BLaER1 (cell line): Measurements from ENCODE around the gene CCDC30.
"Not testable (repeated sequence)": the region's sequence is repeated elsewhere in the genome, so short reads cannot be mapped to it uniquely, and the experiment has no call there.

ENCODE experiments used
- H3K27ac ChIP-seq: shearing (Covaris generic); formaldehyde crosslinking; 2 replicates; pipeline ENCODE4 v1.8.1; 2022
- H3K27me3 ChIP-seq: shearing (Covaris generic); formaldehyde crosslinking; 2 replicates; pipeline ENCODE4 v1.8.1; 2022
- H3K36me3 ChIP-seq: shearing (Covaris generic); formaldehyde crosslinking; 2 replicates; pipeline ENCODE4 v1.8.1; 2022
- H3K4me1 ChIP-seq: shearing (Covaris generic); formaldehyde crosslinking; 2 replicates; pipeline ENCODE4 v1.8.1; 2022
- H3K4me2 ChIP-seq: shearing (Covaris generic); formaldehyde crosslinking; 2 replicates; pipeline ENCODE4 v1.8.1; 2022
- H3K4me3 ChIP-seq: shearing (Covaris generic); formaldehyde crosslinking; 2 replicates; pipeline ENCODE4 v1.8.1; 2022
- H3K9ac ChIP-seq: shearing (Covaris generic); formaldehyde crosslinking; 2 replicates; pipeline ENCODE4 v1.8.1; 2022
- H3K9me3 ChIP-seq: shearing (Covaris generic); formaldehyde crosslinking; 2 replicates; pipeline ENCODE4 v1.8.1; 2022
- H4K20me1 ChIP-seq: shearing (Covaris generic); formaldehyde crosslinking; 2 replicates; pipeline ENCODE4 v1.8.1; 2022
- Cebpa-rat ChIP-seq: shearing (Covaris generic); IDR thresholded peaks from 2 replicates; pipeline ENCODE4 v1.8.1; 2022

CCDC30 gene

DNA sequence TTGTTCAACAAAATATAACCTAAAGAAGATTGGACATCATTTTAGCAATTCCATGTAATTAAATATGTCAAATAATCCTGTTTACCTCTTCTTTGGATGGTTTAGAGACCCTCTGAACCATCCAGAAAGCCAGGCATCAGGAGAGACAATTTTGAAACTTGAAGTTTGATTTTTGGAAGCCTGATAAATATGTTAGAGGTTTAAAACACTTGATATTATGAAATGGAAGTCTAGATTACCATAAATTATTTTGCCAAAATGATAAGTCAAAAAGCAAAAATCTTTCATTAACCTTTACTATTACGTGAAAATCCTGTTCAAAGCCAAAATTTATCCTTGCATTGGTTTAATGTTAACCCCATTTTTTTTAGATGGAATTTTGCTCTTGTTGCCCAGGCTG lies 43.5 kb downstream of the CCDC30 start:
- H3K9ac ChIP-seq, result no peak overlapping the region
- no peak for TF ChIP-seq Cebpa-rat
- no peak overlapping the region for H3K4me3 ChIP-seq
- H3K27me3 ChIP-seq, result no peaks in the 10 kb centered on the region
- peaks cover 65% of the 10 kb centered on the region for H3K9me3 ChIP-seq
- peaks cover 34% of the 10 kb centered on the region for H3K36me3 ChIP-seq
- no peak overlapping the region for H3K4me2 ChIP-seq
- no peak overlapping the region for H3K27ac ChIP-seq
- no peaks in the 10 kb centered on the region for H3K4me1 ChIP-seq
- no peaks in the 10 kb centered on the region for H4K20me1 ChIP-seq

DNA sequence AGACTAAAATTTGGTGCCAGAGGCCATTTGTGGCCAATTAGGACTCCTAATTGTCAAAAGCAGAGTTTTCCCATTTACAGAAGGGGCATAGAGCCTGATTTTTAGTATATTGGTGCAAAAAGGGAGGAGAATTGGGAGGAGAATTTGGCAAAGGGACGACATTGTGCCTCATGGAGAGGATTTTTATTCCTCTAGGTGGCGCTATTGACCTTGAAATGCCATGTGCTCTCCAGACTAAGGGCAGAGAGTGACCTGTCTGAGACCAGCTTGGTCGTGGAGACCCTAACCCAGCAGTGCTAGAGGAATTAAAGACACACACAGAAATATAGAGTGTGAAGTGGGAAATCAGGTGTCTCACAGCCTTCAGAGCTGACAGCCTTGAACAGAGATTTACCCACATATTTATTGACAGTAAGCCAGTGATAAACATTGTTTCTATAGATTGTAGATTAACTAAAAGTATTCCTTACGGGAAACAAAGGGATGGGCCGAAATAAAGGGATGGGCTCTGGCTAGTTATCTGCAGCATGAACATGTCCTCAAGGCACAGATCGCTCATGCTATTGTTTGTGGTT lies 48.6 kb downstream of the CCDC30 start:
- Histone ChIP-seq H3K9me3 (peaks cover 47% of the 10 kb centered on the region), H3K36me3 (peaks cover 13% of the 10 kb centered on the region; the same call in 1 of the 2 replicates)
- H3K9ac ChIP-seq, H3K4me1 ChIP-seq, H3K27ac ChIP-seq, H3K4me2 ChIP-seq, H3K4me3 ChIP-seq, H3K27me3 ChIP-seq, H4K20me1 ChIP-seq: not testable (repeated sequence)

DNA sequence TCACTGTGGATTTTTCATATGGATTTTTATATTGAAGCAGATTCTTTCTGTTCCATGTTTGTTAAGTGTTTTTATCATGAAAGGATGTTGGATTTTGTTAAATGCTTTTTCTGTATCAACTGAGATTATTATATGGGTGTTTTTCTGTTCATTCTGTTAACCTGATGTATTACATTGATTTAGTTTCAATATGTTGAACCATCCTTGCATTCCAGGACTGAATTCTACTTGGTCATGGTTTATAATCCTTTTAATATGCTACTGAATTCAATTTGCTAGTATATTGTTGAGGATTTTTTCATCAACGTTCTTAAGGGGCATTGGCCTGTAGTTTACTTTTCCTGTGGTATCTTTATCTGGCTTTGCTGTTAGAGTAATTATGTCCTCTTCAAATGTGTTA lies 55.8 kb downstream of the CCDC30 start:
- H3K9me3 ChIP-seq, result peaks cover 40% of the 10 kb centered on the region

DNA sequence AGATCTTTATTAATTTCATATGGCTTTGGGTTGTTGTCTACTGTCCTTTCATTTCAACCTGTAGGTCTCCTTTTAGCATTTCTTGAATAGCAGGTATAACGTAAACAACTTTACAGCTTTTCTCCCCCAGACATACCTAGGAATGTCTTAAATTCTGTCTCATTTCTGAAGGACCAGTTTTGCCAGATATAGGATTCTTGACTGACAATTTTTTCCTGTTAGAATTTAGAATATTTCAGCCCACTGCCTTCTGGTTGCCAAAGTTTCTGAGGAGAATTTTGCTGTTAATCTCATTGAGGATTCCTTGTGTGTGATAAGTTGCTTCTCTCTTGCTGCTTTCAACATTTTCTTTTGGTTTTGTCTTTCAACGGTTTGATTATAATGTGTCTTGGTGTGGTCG lies 60.1 kb downstream of the CCDC30 start:
- Histone ChIP-seq H3K4me2 (no peak overlapping the region), H3K27ac (no peak overlapping the region), H3K36me3 (no peaks in the 10 kb centered on the region), H3K4me1 (no peaks in the 10 kb centered on the region), H3K9ac (no peak overlapping the region), H3K4me3 (no peak overlapping the region), H4K20me1 (no peaks in the 10 kb centered on the region), H3K9me3 (peaks cover 37% of the 10 kb centered on the region), H3K27me3 (no peaks in the 10 kb centered on the region)
- TF ChIP-seq Cebpa-rat, result no peak

More for the DNA sequence above, 55.8 kb downstream of the CCDC30 start:
- Histone ChIP-seq H3K9ac (no peak overlapping the region), H3K27me3 (no peaks in the 10 kb centered on the region), H3K27ac (no peak overlapping the region), H4K20me1 (no peaks in the 10 kb centered on the region), H3K4me2 (no peak overlapping the region), H3K4me1 (no peaks in the 10 kb centered on the region), H3K36me3 (no peaks in the 10 kb centered on the region), H3K4me3 (no peak overlapping the region)
- no peak for TF ChIP-seq Cebpa-rat

DNA sequence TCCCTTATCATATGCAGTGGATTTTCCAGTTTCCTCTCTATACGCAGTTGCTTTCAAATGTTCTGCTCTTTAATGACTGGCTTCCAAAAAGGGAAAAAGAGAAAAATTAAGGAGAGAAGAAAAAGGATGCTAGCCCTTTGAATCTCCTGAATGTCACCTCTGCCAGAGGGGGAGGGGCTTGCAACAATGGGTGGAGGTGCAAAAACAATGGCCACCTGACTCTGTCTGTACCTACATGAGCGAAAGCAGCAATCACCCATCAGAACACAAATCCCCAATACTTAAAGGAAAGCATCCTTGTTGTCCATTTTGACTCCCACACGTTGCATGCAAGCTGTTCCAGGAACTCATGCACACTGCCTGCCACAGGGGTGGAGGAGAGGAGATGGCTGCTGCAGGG lies 61.2 kb downstream of the CCDC30 start:
- Histone ChIP-seq H3K27ac (no peak overlapping the region), H4K20me1 (no peaks in the 10 kb centered on the region), H3K9me3 (peaks cover 26% of the 10 kb centered on the region), H3K36me3 (no peaks in the 10 kb centered on the region), H3K4me2 (no peak overlapping the region), H3K9ac (no peak overlapping the region), H3K4me1 (peaks cover 2% of the 10 kb centered on the region), H3K27me3 (no peaks in the 10 kb centered on the region), H3K4me3 (no peak overlapping the region)
- no peak for TF ChIP-seq Cebpa-rat

DNA sequence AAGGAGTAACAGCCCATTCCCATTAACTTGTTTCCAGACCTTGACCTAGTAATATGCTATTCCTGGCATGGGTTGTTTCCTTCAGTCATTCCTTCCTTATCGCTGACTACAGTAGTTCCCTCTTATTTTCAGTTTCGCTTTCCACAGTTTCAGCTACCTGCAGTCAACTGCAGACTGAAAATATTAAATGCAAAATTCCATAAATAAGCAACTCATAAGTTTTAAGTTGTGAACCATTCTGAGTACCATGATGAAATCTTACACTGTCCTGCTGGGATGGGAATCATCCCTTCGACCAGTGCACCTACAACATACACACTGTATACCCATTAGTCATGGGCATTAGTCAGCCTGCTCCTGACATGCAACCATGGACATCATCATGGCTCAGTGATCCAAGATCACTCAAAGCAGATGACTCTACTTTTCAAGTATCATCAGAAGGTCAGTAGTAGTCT lies 66.7 kb downstream of the CCDC30 start:
- Histone ChIP-seq H4K20me1 (no peaks in the 10 kb centered on the region), H3K9me3 (no peaks in the 10 kb centered on the region), H3K4me3 (peak overlapping the region; percentile 53), H3K27me3 (no peaks in the 10 kb centered on the region), H3K36me3 (no peaks in the 10 kb centered on the region), H3K4me2 (peak overlapping the region; percentile 82), H3K4me1 (peaks cover 9% of the 10 kb centered on the region), H3K27ac (peak overlapping the region; percentile 44; the same call in 1 of the 2 replicates), H3K9ac (no peak overlapping the region; the same call in 1 of the 2 replicates)
- no peak for TF ChIP-seq Cebpa-rat

DNA sequence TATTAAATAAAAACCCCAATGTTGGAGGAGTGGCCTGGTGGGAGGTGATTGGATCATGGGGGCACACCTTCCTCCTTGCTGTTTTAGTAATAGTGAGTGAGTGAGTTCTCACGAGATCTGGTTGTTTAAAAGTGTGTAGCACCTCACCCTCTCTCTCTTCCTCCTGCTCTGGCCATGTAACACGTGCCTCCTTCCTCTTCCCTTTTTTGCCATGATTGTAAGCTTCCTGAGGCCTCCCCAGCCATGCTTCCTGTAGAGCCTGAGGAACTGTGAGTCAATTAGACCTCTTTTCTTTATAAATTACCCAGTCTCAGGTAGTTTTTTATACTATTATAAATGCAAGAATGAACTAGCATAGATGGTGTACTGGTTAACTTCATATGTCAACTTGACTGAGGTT lies 68.0 kb downstream of the CCDC30 start:
- H4K20me1 ChIP-seq, result no peaks in the 10 kb centered on the region
- H3K4me3 ChIP-seq, result no peak overlapping the region
- H3K9me3 ChIP-seq, result no peaks in the 10 kb centered on the region
- no peaks in the 10 kb centered on the region for H3K36me3 ChIP-seq
- peaks cover 9% of the 10 kb centered on the region for H3K4me1 ChIP-seq
- H3K4me2 ChIP-seq, result no peak overlapping the region
- no peak for TF ChIP-seq Cebpa-rat
- H3K9ac ChIP-seq, result no peak overlapping the region
- no peak overlapping the region for H3K27ac ChIP-seq
- H3K27me3 ChIP-seq, result no peaks in the 10 kb centered on the region

DNA sequence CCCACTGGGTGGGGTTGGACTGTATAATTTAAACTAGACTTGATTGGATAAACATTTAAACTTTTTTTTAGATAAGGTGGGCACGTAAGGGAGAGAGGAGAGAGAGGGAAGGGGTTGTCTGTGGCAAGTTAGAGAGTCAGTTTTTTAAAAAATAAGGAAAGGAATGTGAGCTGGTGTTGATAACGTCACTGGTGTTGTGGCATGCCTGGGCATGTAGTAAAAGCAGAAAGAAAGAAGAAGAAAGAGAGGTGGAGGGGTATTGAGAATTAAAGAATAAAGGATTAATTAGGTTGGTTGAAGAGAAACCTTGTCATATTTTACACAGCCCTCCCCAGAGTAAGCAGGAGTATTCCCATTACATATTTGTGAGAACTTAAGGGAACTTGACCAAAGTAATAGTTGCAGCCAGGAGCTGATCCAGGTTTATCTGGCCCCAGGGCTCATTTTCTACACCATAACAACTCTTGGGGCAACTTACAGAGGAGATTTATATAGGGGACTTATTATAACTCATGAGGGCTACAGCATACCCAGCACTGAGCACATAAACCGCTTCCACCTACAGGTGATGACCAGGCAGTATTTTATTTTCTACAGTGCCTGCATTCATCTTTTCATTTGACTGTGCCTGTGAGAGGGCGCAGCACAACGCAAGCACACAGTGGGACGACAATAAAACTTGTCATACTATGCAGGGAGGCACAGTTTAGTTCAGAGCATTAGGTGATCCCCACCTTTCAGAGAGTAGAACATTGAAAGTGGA lies 70.2 kb downstream of the CCDC30 start:
- no peak overlapping the region for H3K27ac ChIP-seq
- no peak overlapping the region for H3K4me2 ChIP-seq
- TF ChIP-seq Cebpa-rat, result no peak
- H3K36me3 ChIP-seq, result no peaks in the 10 kb centered on the region
- no peak overlapping the region for H3K9ac ChIP-seq
- no peaks in the 10 kb centered on the region; the same call in 1 of the 2 replicates for H3K9me3 ChIP-seq
- H3K4me3 ChIP-seq, result no peak overlapping the region
- no peaks in the 10 kb centered on the region for H3K27me3 ChIP-seq
- no peaks in the 10 kb centered on the region for H4K20me1 ChIP-seq
- H3K4me1 ChIP-seq, result peaks cover 9% of the 10 kb centered on the region

DNA sequence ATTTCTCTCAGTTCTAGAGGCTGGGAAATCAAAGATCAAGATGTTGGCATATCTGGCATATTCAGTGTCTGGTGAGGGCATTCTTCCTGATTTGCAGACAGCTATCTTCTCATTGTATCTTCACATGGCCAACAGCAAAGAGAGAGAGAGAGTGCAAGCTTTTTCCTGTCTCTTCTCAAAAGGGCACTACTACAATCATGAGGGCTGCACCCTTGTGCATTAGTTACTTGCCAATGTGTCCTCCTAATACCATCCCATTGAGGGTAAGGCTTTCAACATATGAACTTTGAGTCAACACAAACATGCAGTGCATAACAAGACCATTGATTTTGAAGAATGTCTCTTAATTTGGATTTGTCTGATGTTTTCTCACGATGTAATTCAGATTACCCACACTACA lies 78.0 kb downstream of the CCDC30 start:
- Histone ChIP-seq H3K4me2 (no peak overlapping the region), H3K27ac (no peak overlapping the region), H3K36me3 (no peaks in the 10 kb centered on the region), H3K27me3 (no peaks in the 10 kb centered on the region), H3K9me3 (no peaks in the 10 kb centered on the region; the same call in 1 of the 2 replicates), H3K4me1 (no peaks in the 10 kb centered on the region), H4K20me1 (no peaks in the 10 kb centered on the region), H3K4me3 (no peak overlapping the region), H3K9ac (no peak overlapping the region)
- TF ChIP-seq Cebpa-rat, result no peak

DNA sequence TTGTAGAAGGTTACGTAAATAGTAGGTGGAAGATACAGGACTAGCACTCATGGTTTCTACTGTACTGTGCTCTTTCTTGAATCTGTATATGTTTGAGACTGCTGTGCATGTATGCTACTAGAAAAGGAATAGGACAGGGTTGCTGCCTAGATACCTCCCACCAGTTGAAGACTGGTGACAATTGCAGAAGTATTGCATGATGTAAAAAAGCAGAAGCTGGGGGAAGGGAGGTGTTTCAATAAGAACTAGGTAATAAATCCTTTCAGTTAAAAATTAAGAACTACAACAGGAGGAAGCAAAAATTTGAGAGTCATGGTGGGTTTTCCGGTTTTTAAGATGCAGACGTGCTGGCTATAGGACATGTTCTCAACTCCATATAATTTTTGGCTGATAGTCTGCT lies 88.1 kb downstream of the CCDC30 start:
- Histone ChIP-seq H3K27me3 (no peaks in the 10 kb centered on the region), H3K9me3 (no peaks in the 10 kb centered on the region), H3K9ac (no peak overlapping the region), H3K27ac (no peak overlapping the region), H3K36me3 (no peaks in the 10 kb centered on the region), H3K4me2 (no peak overlapping the region), H3K4me1 (no peaks in the 10 kb centered on the region), H4K20me1 (no peaks in the 10 kb centered on the region), H3K4me3 (no peak overlapping the region)
- TF ChIP-seq Cebpa-rat, result no peak
